ENCODE results near the gene GABPB1.

The GABPB1 gene

GRCh38 chr15:50250760-50251394 is 104.1 kb downstream of the GABPB1 start:
- H3K27ac ChIP-seq: no peak overlapping the region
- no peak overlapping the region for H3K4me3 ChIP-seq

GRCh38 chr15:50249704-50250103 is 105.3 kb downstream of the GABPB1 start:
- Histone ChIP-seq H3K27ac (no peak overlapping the region), H3K4me3 (no peak overlapping the region)

DNA sequence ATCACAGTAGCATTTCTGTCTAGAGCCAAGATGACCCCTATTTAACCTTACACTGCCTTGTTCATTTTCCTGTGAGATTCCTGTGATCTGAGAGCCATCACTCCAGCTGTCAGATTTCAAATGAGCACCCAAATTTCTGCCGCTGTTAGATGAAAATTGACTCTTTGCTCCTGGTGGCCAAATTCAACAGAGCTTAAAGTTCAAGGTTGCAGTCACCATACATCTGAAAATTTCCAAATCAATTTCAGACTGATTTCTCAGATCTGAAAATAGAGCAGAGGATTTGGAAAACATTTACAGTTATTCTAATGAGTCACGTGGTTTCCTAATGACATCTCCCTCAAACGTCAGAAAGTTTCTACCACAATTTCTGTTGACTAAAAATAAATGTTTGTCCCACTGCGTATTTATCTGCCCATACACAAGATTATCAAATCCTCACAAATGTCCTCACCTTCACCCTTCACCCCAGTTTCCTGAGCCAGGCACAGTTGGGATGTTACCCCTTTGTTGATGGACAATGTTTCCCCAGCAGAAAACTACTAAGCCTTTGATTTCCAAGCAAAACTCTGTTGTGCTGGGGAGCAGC is 105.9 kb downstream of the GABPB1 start:
- Histone ChIP-seq H3K4me3 (no peak overlapping the region), H3K27ac (no peak overlapping the region)

DNA sequence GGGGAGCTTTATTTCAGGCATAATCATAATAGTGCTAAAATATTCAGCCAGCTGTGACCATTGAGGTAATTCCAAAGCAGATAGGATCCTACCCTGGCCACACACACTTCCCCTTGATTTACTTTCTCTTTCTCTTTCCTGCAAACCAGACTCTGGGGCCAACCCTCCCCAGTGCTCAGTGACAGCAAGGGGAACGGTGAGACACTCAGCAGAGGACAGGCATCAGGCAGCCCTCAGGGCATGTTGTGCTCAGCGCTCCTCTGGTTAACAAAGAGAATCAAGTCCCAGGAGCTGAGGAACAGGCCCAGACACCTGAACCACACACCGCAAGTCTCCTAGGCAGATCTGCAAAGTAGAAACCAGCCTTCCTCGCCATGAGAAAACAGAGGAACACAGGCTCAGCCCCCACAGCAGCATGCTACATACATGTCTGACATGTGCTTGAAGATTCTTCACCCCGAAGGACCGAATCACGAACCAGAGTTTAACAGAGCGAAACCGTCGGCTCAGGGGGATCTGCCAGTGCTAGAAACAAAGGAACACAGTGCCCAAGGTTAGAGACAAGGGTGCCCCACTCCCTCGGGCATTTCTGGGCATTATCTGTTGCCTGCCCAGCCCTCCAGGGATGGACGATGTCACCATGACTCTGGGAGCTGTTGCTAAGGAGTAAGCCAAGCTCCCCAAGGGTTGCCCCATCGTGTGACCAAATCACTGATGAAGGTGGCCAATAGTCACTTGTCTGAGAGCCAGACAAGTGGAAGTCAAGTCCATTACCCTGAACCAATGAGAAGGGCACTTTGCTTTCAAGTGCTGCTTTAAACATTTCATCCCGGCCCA is 107.0 kb downstream of the GABPB1 start:
- Histone ChIP-seq H3K27ac (peak overlapping the region in 8 of 21 experiments; percentile 5 to 82 (median 52)), H3K4me3 (no peak overlapping the region)

DNA sequence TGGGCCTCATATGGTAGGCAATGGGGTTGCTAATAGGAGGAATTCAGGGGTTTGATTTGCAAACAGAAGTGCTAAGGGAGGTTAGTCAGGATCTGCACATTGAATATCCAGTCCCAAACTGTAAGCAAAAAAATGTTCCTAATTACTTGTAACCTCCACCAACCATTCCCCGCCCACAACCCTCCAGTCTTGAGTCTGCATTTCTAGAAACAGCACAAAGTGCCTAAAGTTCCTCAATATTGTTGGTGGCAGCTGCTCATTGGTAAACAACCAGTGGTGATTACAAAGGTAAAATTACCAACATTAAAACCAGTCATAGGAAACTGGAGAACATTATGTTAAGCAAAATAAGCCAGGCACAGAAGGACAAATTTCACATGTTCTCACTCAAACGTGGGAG is 108.4 kb downstream of the GABPB1 start:
- Histone ChIP-seq H3K27ac (peak overlapping the region in 1 of 21 experiments; percentile 7), H3K4me3 (no peak overlapping the region)

GRCh38 chr15:50244959-50245624 is 109.9 kb downstream of the GABPB1 start:
- H3K27ac ChIP-seq: no peak overlapping the region
- H3K4me3 ChIP-seq: no peak overlapping the region

DNA sequence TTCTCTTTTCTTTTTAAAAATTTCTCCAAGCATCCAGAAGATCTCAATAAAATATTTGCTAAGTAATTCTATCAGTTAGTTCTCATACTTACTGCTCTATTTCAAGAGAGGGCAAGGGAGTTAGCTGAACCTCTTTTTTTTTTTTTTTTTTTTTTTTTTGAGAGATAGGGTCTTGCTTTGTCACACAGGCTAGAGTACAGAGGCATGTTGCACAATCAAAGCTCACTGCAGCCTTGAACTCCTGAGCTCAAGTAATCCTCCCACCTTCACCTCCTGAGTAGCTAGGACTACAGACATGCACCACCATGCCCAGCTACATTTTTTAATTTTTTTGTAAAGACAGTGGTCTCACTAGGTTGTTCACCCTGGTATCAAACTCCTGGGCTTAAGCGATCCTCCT is 110.8 kb downstream of the GABPB1 start:
- no peak overlapping the region for H3K27ac ChIP-seq
- no peak overlapping the region for H3K4me3 ChIP-seq

DNA sequence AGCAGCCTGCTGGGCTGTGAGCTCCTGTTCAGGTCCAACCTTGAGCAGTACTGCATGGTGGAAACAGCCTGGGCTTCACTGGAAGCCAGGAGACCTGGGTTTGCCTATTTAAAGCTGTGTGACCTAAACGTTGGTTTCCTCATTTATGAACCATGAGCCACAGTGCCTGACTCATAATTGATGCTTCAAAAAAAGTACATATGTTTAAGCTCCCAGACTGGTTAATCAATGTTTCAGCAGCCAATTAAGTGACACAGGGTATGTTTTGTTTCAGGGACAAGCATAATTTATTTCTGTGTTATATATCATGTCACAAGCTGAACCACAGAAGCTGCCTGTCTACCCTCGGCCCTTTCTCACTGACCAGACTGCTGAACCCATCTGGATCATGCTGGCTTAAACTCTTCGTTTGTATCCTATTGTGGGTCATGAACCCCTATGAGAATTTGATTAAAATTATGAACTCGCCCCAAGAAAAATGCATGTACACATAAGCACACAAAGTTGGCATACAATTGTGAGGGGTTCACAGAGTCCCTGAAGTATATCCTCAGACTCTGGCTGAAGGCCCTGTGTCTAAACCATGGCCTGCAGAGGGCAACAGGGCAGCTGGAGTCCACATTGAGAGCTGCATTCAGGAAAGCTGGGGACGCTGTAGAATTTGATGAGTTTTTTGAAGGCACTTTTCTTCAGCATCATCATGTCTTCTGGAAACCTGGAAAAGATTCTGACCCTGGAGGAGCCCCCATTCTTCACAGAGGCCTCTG is 113.1 kb downstream of the GABPB1 start:
- H3K4me3 ChIP-seq: no peak overlapping the region

GRCh38 chr15:50238255-50238654 is 116.7 kb downstream of the GABPB1 start:
- Histone ChIP-seq H3K27ac (no peak overlapping the region), H3K4me3 (no peak overlapping the region)

More for the DNA sequence above, 113.1 kb downstream of the GABPB1 start:
- no peak overlapping the region for H3K27ac ChIP-seq

GRCh38 chr15:50236433-50236832 is 118.6 kb downstream of the GABPB1 start:
- H3K27ac ChIP-seq: no peak overlapping the region

GRCh38 chr15:50235794-50236193 is 119.2 kb downstream of the GABPB1 start:
- Histone ChIP-seq H3K4me3 (no peak overlapping the region), H3K27ac (no peak overlapping the region)

More at GRCh38 chr15:50236433-50236832, 118.6 kb downstream of the GABPB1 start:
- no peak overlapping the region for H3K4me3 ChIP-seq

DNA sequence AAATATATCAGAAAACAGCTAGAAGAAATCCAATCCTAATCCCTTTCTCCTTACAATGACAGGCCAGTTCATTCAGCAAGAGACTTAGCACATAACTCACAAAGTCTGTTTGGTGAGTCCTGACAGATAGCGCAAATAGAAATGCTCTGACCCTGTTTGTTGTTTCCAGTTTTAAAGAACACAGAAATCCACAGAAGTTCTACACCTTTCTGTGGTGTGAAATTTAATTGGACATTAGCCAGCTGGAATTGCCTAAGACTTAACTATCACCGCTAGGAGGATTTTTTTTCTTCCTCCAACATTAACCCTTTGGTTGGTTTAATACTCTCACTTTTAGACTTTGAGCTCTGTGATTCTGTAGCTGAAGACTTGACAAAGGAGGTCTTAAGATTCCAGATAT is 120.2 kb downstream of the GABPB1 start:
- H3K27ac ChIP-seq: no peak overlapping the region

GRCh38 chr15:50233192-50233736 is 121.7 kb downstream of the GABPB1 start:
- no peak overlapping the region for H3K4me3 ChIP-seq
- no peak overlapping the region for H3K27ac ChIP-seq

More for the DNA sequence above, 120.2 kb downstream of the GABPB1 start:
- no peak overlapping the region for H3K4me3 ChIP-seq

DNA sequence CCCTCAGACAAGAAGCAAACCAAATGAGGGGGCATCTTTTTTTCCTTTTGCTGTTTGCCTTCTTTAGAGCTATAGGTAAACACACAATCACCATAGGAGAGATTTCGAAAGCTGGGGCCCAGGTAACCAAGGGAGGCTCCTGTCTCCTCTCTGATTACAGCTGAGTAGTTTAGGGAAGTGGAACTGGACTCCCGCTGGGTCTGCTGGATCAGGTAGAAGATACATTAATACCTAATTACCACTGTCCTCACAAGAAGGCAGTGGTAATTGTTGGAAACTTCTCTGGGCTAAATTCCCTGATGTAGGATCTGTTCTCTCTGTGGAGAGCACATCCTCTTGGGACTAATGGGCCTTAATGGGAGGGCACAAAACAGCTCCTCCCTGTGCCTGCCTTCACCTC is 122.2 kb downstream of the GABPB1 start:
- H3K27ac ChIP-seq: no peak overlapping the region
- H3K4me3 ChIP-seq: no peak overlapping the region

DNA sequence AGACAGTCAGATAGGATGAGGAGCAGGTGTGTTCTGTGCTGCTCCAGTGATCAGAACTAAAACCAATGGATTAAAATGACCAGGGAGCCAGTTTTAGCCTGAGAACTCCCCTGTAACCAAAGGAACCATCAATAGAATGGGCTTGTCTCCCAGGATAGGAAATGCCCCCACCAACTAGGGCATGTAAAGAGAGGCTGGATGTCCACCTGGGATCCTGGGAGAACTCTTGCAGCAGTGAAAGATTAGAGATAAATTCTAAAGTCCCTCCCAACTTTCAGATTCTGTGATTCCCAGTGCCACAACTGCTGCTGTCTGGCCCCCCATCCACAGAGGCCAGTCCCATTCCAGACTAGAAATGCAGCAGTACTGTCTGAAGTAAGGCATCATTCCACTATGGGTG is 123.2 kb downstream of the GABPB1 start:
- Histone ChIP-seq H3K27ac (no peak overlapping the region), H3K4me3 (no peak overlapping the region)

GRCh38 chr15:50229336-50229735 is 125.7 kb downstream of the GABPB1 start:
- H3K27ac ChIP-seq: no peak overlapping the region
- no peak overlapping the region for H3K4me3 ChIP-seq

DNA sequence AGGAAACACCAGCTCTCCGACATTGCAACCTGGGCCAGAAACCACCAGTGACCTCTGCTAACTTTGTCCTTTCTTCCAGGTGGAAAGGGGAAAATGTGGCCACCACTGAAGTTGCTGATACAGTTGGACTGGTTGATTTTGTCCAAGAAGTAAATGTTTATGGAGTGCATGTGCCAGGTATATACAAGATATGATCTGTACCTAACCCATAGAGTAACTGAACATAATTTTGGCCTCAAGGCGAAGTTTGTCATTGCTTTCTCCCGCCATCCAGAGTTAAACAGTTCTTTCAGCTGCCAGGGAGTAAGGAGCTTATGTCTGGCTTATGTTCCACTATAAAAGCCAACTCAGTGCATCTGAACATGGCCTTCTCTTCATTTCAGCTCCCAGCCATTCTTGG is 126.1 kb downstream of the GABPB1 start:
- no peak overlapping the region for H3K27ac ChIP-seq
- no peak overlapping the region for H3K4me3 ChIP-seq

DNA sequence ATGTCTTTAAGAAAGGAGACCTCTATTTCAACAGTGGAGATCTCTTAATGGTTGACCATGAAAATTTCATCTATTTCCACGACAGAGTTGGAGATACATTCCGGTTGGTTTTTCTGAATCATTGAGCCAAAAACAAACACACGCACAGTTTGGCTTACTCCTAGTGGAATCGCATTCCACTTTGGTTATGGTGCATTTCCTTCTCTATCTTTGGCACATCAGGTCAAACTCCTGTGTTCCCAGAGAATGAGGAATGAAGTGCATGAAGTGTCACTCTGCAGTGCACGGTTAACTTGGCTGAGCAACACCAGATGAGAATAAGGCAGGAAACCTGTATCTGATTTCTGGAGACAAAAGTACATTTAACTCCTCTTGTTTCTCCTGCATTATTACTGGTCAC is 127.9 kb downstream of the GABPB1 start:
- Histone ChIP-seq H3K4me3 (no peak overlapping the region), H3K27ac (no peak overlapping the region)

- Histone ChIP-seq H3K27ac (no peak overlapping the region), H3K4me3 (no peak overlapping the region)
Measured at GRCh38 chr15:50225938-50226337, 129.1 kb downstream of the GABPB1 start.
